AG04450 (cell line): ENCODE results near the gene FGF1. TPM values are rescaled to one million over a fixed set of nuclear protein-coding genes. Genes with fewer than 3 reads are reported as not detected.

Experiments used
- CTCF ChIA-PET: fragments of 300-600, 350-600 bp; formaldehyde crosslinking; extraction: SDS; loops from one replicate; lab custom pipeline; 2022; ENCODE audit warnings: antibody characterized with exemption, inconsistent platforms; lab: Charles Lee
- POLR2A ChIA-PET: fragments of 350-600 bp; formaldehyde crosslinking; extraction: SDS; loops from one replicate; lab custom pipeline; 2021; ENCODE audit warnings: antibody characterized with exemption, inconsistent platforms; lab: Yijun Ruan, JAX
- DNase-seq: peaks from one replicate; pipeline ENCODE4 v3.0.0-alpha.2; 2011; ENCODE audit warnings: low read depth, low spot score
- H3K27ac ChIP-seq: one replicate; pipeline ENCODE4 v1.5.1; 2012; ENCODE audit warnings: low read depth, low read length, control low read depth
- H3K27me3 ChIP-seq: one replicate; pipeline ENCODE4 v1.6.0; 2012; ENCODE audit warnings: low read length; ENCODE audit not compliant: control insufficient read depth, insufficient read depth
- H3K4me3 ChIP-seq: 2 replicates; pipeline ENCODE4 v1.5.1; 2011; ENCODE audit warnings: mild to moderate bottlenecking, low read depth, low read length, control low read depth
- H3K9me3 ChIP-seq: 2 replicates; pipeline ENCODE4 v1.5.1; 2012; ENCODE audit warnings: low read length; ENCODE audit not compliant: control insufficient read depth, insufficient read depth
- polyA plus RNA-seq: library from polyadenylated mRNA; depleted of rRNA; stranded (reverse); fragments of >200 nt; gene quantifications from 2 replicates; pipeline ENCODE4 v1.2.3, GENCODE V29; 2011
- TF ChIP-seq, protein P1 (sequence below): IDR thresholded peaks from 2 replicates; pipeline ENCODE4 v1.5.1; 2011; ENCODE audit warnings: low read depth, low read length, control low read depth, inconsistent platforms

FGF1 gene
- polyA plus RNA-seq, 1 experiment = 5.9 TPM

DNA sequence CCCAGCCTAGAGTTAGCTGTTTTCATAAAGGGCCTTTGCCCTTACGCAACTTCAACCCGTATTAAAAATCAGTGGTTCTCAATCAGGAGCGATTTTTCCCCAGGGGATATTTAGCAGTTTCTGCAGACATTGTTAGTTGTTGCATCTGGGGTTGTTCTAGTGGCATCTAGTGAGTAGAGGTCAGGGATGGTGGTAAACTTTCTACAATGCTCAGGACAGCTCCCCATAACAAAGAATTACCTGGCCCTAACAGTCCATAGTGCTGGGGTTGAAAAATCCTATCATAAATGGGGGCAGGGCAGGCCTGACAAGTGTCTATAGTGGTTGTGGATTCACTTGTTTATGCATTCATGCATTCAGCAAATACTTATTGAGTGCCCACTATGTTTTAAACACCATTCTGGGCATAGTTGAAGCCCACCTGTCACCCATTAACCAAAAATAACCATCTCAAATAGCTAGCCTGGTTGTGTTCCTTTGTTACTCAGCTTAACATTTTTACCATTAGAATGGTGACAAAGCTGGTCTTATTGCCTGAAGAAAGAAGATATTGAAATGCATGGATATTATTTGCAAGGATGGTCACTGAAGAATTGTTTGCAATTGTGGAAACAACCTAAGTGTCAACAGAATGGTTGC lies 15.9 kb upstream of the FGF1 start:
- CTCF ChIA-PET = interaction anchor here (0.6 to 8.6 kb wide), 7 partner anchors 12 to 187 kb away, joined by 3 to 244 read pairs (median 6); no protein-coding TSS in a partner anchor
- DNase-seq = no peak
- POLR2A ChIA-PET = no interaction called here

DNA sequence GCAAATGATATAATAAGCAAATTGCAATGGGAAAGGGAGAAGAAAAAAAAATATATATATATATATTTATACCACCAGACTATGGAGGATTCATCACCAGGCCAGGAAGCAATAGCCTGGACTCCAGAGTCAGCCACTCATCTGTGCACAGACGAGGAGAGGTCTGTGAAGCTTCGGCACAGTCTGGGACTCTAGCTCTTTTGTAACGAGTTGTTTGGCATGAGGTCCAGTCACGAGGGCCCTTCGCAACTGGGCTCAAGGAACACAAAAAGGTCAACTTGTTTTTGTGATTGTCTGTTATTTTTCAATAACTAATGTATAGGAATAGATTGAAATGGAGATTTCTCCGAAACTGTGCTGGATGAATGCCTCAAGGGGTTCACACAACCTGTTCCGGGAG lies 14.7 kb upstream of the FGF1 start:
- POLR2A ChIA-PET = no interaction called here
- CTCF ChIA-PET = interaction anchor here (1.5 to 8.6 kb wide), 7 partner anchors 13 to 180 kb away, joined by 8 to 244 read pairs (median 45); no protein-coding TSS in a partner anchor
- Histone ChIP-seq H3K9me3 (no peaks in the 10 kb centered on the region), H3K4me3 (no peak overlapping the region), H3K27me3 (no peaks in the 10 kb centered on the region), H3K27ac (no peak overlapping the region)
- TF ChIP-seq, protein P1, sequence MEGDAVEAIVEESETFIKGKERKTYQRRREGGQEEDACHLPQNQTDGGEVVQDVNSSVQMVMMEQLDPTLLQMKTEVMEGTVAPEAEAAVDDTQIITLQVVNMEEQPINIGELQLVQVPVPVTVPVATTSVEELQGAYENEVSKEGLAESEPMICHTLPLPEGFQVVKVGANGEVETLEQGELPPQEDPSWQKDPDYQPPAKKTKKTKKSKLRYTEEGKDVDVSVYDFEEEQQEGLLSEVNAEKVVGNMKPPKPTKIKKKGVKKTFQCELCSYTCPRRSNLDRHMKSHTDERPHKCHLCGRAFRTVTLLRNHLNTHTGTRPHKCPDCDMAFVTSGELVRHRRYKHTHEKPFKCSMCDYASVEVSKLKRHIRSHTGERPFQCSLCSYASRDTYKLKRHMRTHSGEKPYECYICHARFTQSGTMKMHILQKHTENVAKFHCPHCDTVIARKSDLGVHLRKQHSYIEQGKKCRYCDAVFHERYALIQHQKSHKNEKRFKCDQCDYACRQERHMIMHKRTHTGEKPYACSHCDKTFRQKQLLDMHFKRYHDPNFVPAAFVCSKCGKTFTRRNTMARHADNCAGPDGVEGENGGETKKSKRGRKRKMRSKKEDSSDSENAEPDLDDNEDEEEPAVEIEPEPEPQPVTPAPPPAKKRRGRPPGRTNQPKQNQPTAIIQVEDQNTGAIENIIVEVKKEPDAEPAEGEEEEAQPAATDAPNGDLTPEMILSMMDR = no peak
- no peak for DNase-seq

More for the DNA sequence above, 15.9 kb upstream of the FGF1 start:
- TF ChIP-seq, protein P1 = no peak
- H3K27me3 ChIP-seq = no peaks in the 10 kb centered on the region
- H3K9me3 ChIP-seq = no peaks in the 10 kb centered on the region
- H3K4me3 ChIP-seq = no peak overlapping the region
- H3K27ac ChIP-seq = no peak overlapping the region

DNA sequence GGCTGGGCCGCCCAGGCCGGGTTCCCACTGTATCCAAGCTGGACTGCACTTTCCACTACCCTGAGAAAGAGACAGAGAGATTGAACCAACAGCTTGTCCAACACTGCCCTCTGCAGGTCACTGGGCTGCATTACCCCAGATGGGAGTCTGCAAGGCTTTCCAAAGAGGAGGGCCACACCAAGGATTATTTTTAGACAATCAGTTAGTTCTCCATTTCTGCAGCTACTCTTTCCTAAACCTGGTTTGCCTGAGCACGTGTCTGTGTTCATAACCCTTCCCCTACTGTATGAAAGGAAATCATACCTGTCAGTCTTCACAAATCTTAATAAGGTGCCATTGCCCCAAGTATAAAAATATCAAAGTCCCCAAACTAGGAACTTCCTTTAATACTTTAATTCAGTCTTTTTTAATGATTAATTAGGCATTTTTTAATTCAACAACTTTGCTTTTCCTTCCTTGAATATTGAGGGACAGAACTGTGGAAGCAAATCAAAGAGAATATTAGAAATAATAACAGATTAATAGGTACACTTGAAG lies 13.4 kb upstream of the FGF1 start:
- ChIA-PET POLR2A (interaction anchor here (0.6 to 1.4 kb wide), 2 partner anchors 44 to 55 kb away, joined by 4 to 9 read pairs; no protein-coding TSS in a partner anchor), CTCF (interaction anchor here (0.7 to 8.6 kb wide), 39 partner anchors 9 to 674 kb away, joined by 3 to 244 read pairs (median 5); no protein-coding TSS in a partner anchor)
- H3K9me3 ChIP-seq = no peaks in the 10 kb centered on the region
- no peaks in the 10 kb centered on the region for H3K27me3 ChIP-seq
- H3K27ac ChIP-seq = no peak overlapping the region
- TF ChIP-seq, protein P1 = peak; percentile 97
- H3K4me3 ChIP-seq = no peak overlapping the region
- peak; percentile 76 for DNase-seq

DNA sequence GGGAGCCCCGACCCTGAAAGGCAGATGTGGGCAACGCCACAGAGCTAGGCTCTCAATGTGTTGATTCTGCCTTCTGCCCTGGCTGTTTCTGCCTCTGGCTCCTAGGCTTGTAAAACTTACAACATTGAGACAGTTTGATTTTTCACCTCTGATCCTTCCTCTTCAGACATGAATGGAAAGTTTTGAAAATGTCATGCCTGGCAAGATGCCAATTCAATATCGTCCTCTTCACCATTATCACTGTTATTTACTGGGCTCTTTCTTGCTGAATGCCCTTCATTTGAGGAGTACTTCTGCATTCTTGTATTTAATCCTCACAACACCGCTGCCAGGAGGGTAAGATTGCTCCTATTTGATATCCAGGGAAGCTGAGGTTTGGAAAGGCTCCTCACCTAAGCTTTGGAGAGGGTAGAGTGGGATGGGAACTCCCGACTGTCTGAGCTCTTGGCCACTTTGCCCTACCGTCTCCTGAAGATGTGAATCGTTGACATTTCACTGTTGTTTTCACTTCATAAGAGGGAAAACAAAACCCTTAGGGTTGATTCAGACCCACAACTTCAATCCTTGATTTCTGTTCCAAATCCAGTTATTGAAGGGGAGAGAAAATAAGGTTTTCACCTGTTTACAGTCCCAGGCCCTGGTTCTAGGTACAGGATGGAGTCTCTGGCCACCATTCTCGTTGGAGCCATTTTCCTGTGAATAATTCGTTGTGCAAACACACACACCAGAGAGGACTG lies 12.7 kb upstream of the FGF1 start:
- no peaks in the 10 kb centered on the region for H3K9me3 ChIP-seq
- POLR2A ChIA-PET = interaction anchor here (0.6 to 1.4 kb wide), 2 partner anchors 43 to 54 kb away, joined by 4 to 9 read pairs; no protein-coding TSS in a partner anchor
- DNase-seq = no peak
- H3K27ac ChIP-seq = no peak overlapping the region
- CTCF ChIA-PET = interaction anchor here (0.8 to 8.6 kb wide), 34 partner anchors 10 to 555 kb away, joined by 3 to 244 read pairs (median 6); no protein-coding TSS in a partner anchor
- H3K4me3 ChIP-seq = no peak overlapping the region
- no peaks in the 10 kb centered on the region for H3K27me3 ChIP-seq
- TF ChIP-seq, protein P1 = no peak
